Endodermal cell (in vitro differentiated cells): ENCODE data around the gene RSPH9. TPM values are rescaled to one million over a fixed set of nuclear protein-coding genes. Genes with fewer than 3 reads are reported as not detected.
A peak's percentile ranks its signal among the peaks of the same experiment; 100 is the strongest.

Experiments
- DNase-seq: peaks from one replicate; pipeline ENCODE4 v3.0.0-alpha.2; 2017
- H3K27ac ChIP-seq: 2 replicates; pipeline ENCODE4 v1.5.1; 2013; ENCODE audit warnings: mild to moderate bottlenecking, low read depth, low read length, moderate library complexity
- H3K27me3 ChIP-seq: 2 replicates; pipeline ENCODE4 v1.6.1; 2013; ENCODE audit warnings: mild to moderate bottlenecking, low read length, moderate library complexity; ENCODE audit not compliant: insufficient read depth, control insufficient read depth, poor library complexity, severe bottlenecking
- H3K36me3 ChIP-seq: 2 replicates; pipeline ENCODE4 v1.7.0; 2013; ENCODE audit warnings: mild to moderate bottlenecking, low read length, moderate library complexity; ENCODE audit not compliant: control insufficient read depth, insufficient read depth
- H3K4me1 ChIP-seq: one replicate; pipeline ENCODE4 v1.7.0; 2013; ENCODE audit warnings: low read length; ENCODE audit not compliant: control insufficient read depth, insufficient read depth
- H3K4me3 ChIP-seq: 2 replicates; pipeline ENCODE4 v1.5.1; 2013; ENCODE audit warnings: mild to moderate bottlenecking, low read length, moderate library complexity
- H3K9ac ChIP-seq: 2 replicates; pipeline ENCODE4 v1.6.1; 2013; ENCODE audit warnings: mild to moderate bottlenecking, low read length, moderate library complexity; ENCODE audit not compliant: poor library complexity, severe bottlenecking; ENCODE audit errors: extremely low read depth
- H3K9me3 ChIP-seq: 2 replicates; pipeline ENCODE4 v1.6.1; 2013; ENCODE audit warnings: mild to moderate bottlenecking, low read length, moderate library complexity; ENCODE audit not compliant: control insufficient read depth
- H3K27ac Mint-ChIP-seq: 2 replicates; pipeline ENCODE4 v1.8.0; 2020; ENCODE audit warnings: mixed read lengths
- H3K27me3 Mint-ChIP-seq: 2 replicates; pipeline ENCODE4 v1.8.0; 2021; ENCODE audit warnings: mild to moderate bottlenecking, mixed read lengths; ENCODE audit not compliant: insufficient read depth
- H3K36me3 Mint-ChIP-seq: 2 replicates; pipeline ENCODE4 v1.8.0; 2020; ENCODE audit warnings: low read depth, mixed read lengths
- H3K4me1 Mint-ChIP-seq: 2 replicates; pipeline ENCODE4 v1.8.0; 2020; ENCODE audit warnings: mixed read lengths
- H3K4me3 Mint-ChIP-seq: 2 replicates; pipeline ENCODE4 v1.8.0; 2020; ENCODE audit warnings: mild to moderate bottlenecking, moderate library complexity, mixed read lengths
- H3K9me3 Mint-ChIP-seq: 2 replicates; pipeline ENCODE4 v1.8.0; 2020; ENCODE audit warnings: mild to moderate bottlenecking, mixed read lengths
- CTCF ChIP-seq: fragments of 200-600 bp; sonication (generic); conservative IDR thresholded peaks from 2 replicates; pipeline ENCODE4 v1.5.0; 2021; ENCODE audit warnings: antibody characterized with exemption, mild to moderate bottlenecking
- WGBS, 2 experiments: methylation state at CpG; one replicate each; pipeline versions ENCODE4 v1.1.5 to v1.1.7; 2013; ENCODE audit warnings: missing lambda C conversion rate in 2 of 2, mixed read lengths in 1 of 2; ENCODE audit not compliant: insufficient coverage in 1 of 2, insufficient read length in 1 of 2; 5-methylcytosine and 5-hydroxymethylcytosine counted together
- total RNA-seq, 2 donors: library from RNA; stranded (reverse); fragmentation: NEBNext Ultra II Directional in 1 of 2; extraction: Animal tissue kit (Norgen Biotek cat#: 25700) in 1 of 2; gene quantifications; 2 replicates in 1 of 2; 3 replicates in 1 of 2; pipeline ENCODE4 v1.2.1, GENCODE V29; 2021

The RSPH9 gene
- total RNA-seq, 2 donors from 2014 or later, result 0.44 to 0.64 TPM

GRCh38 chr6:43707767-43708166, 62.9 kb downstream of the RSPH9 start:
- peak overlapping the region; percentile 33 for H3K4me3 Mint-ChIP-seq
- WGBS, 2 experiments, result 20 to 38% methylated on average over 1 of the region's 1 CpG
- Histone ChIP-seq H3K4me1 (peaks cover 35% of the 10 kb centered on the region), H3K9ac (peak overlapping the region; percentile 52), H3K36me3 (no peaks in the 10 kb centered on the region), H3K9me3 (no peaks in the 10 kb centered on the region), H3K27me3 (no peaks in the 10 kb centered on the region), H3K27ac (peak overlapping the region; percentile 42), H3K4me3 (no peak overlapping the region)
- peaks cover 1% of the 10 kb centered on the region for H3K9me3 Mint-ChIP-seq
- TF ChIP-seq CTCF, result no peak
- H3K27ac Mint-ChIP-seq, result peak overlapping the region; percentile 96
- peak; percentile 87 for DNase-seq
- H3K27me3 Mint-ChIP-seq, result no peaks in the 10 kb centered on the region
- peaks cover 66% of the 10 kb centered on the region for H3K4me1 Mint-ChIP-seq
- no peaks in the 10 kb centered on the region for H3K36me3 Mint-ChIP-seq

GRCh38 chr6:43708860-43709653, 64.2 kb downstream of the RSPH9 start:
- no peak for TF ChIP-seq CTCF
- 96 to 100% methylated on average over 4 to 5 of the region's 5 CpGs for WGBS, 2 experiments
- H3K27ac Mint-ChIP-seq, result no peak overlapping the region

GRCh38 chr6:43709654-43710303, 64.9 kb downstream of the RSPH9 start:
- DNase-seq, result peak; percentile 32
- no peaks in the 10 kb centered on the region for H3K36me3 Mint-ChIP-seq
- H3K27ac Mint-ChIP-seq, result no peak overlapping the region
- no peak overlapping the region for H3K9ac ChIP-seq
- no peaks in the 10 kb centered on the region for H3K27me3 Mint-ChIP-seq
- H3K4me3 ChIP-seq, result no peak overlapping the region
- no peak overlapping the region for H3K27ac ChIP-seq
- 80 to 86% methylated on average over 6 to 7 of the region's 7 CpGs for WGBS, 2 experiments
- peaks cover 61% of the 10 kb centered on the region for H3K4me1 Mint-ChIP-seq
- peaks cover 1% of the 10 kb centered on the region for H3K9me3 Mint-ChIP-seq
- H3K9me3 ChIP-seq, result no peaks in the 10 kb centered on the region
- H3K4me3 Mint-ChIP-seq, result no peak overlapping the region
- no peaks in the 10 kb centered on the region for H3K27me3 ChIP-seq
- no peak for TF ChIP-seq CTCF
- H3K36me3 ChIP-seq, result no peaks in the 10 kb centered on the region
- H3K4me1 ChIP-seq, result peaks cover 27% of the 10 kb centered on the region

More at GRCh38 chr6:43708860-43709653, 64.2 kb downstream of the RSPH9 start:
- Mint-ChIP-seq H3K4me1 (peaks cover 59% of the 10 kb centered on the region), H3K4me3 (no peak overlapping the region), H3K27me3 (no peaks in the 10 kb centered on the region), H3K36me3 (no peaks in the 10 kb centered on the region), H3K9me3 (peaks cover 1% of the 10 kb centered on the region)
- no peak overlapping the region for H3K4me3 ChIP-seq
- no peaks in the 10 kb centered on the region for H3K27me3 ChIP-seq
- no peak overlapping the region for H3K27ac ChIP-seq
- peaks cover 27% of the 10 kb centered on the region for H3K4me1 ChIP-seq
- no peak overlapping the region for H3K9ac ChIP-seq
- H3K36me3 ChIP-seq, result no peaks in the 10 kb centered on the region
- peak; percentile 37 for DNase-seq
- H3K9me3 ChIP-seq, result no peaks in the 10 kb centered on the region
